Epidermal melanocyte (primary cell): ENCODE measurements around the gene MAMDC2.

ENCODE experiments used
- DNase-seq: peaks from one replicate; pipeline ENCODE4 v3.0.0; 2011; ENCODE audit warnings: low spot score; ENCODE audit not compliant: insufficient read length

The MAMDC2 gene

DNA sequence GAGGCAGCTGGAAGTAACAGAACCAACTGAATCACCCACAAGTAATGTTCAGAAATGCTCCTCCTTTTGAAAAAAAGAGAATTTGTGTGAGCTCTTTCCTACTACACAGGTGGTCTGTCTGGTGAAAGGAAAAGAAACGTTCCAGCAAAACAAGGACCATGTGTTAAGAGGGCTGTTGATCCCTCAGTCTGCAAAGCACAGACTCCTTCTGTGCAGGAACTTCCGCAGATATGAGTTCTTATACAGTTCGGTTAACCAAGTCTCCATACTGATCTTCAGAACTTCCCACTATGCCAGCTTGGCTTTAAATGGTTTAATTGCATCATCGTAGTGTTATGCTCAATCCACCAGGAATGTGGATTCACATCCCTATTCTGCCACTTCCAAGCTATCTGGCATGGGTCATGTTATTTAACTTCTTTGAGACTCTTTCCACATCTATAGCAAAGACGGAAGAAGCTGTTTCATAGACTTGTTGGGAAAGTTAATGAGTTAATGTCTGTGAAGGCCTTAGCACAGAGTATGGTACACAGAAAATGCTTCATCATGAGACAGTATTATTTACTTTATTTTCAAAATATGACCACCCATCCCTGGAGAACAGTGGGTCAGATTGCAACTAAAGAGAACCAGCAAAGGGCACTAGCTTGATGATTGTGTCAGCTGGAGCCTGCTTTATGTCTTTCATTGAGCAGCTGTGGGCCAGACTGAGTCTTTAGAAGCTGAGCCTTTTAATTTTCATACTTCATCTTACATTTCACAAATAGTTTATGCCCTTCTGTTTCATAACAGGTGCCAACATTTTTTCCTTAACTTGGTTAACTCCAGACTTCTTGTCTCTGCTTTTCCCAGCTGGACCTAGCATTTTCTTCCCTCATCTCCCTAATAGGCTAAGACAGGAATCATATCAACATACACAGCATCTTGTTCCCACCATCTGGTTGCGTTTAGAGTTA is 89.9 kb downstream of the MAMDC2 start:
- DNase-seq: no peak

DNA sequence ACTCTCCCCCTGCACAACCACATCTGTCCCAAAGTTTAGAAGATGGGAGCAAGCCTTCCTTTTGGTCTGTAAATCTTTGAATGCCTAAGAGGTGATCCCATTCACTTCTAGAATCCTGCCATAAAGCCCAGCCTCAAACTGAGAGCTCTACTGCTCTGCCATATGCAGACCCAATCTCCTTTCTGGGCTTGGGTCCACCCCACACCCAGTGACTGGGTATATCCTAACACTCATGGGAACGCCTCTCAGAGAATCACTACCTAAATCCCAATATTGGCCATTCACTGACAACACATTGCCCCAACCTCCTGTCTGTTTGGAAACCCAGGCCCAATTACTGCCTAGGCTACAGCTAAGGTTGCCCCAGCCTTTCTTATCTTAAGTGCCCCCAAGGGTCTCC is 90.7 kb downstream of the MAMDC2 start:
- no peak for DNase-seq

DNA sequence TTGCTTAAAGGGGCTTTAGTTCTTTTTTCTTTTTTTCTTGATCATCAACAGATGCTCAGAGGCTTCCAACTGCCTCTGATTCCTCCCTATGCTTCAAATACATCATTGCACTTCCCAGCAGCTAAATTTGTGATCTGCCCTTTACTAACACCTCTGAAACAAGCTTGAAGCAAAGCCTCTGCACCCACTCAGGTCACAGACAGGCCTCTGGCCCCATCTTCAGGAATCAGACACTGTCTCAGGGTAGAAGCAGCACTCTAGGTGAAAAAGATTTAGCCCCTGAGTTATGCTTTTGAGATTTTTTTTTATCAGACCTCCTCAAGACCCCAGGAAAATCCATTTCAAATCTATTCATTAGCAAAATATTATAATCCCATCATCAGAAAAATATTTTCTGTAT is 91.5 kb downstream of the MAMDC2 start:
- no peak for DNase-seq

DNA sequence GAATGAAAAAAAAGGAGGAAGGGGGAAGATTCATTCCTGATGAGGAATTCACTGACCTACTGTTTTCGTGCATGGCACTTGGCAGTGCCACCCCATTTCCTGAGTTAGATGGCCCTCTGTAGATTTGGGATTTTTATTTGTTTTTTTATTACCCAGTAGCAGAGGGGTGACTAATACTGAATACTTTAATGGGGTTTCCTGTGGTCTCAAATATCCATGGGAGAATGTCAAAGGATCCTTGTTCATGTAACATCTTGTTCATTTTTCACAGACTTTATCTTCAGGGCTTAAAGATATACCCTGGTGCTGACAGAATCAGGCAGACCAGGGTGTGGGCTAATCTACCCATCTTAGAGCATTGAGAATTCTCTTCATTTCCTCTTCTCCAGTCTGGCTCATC is 93.0 kb downstream of the MAMDC2 start:
- no peak for DNase-seq

DNA sequence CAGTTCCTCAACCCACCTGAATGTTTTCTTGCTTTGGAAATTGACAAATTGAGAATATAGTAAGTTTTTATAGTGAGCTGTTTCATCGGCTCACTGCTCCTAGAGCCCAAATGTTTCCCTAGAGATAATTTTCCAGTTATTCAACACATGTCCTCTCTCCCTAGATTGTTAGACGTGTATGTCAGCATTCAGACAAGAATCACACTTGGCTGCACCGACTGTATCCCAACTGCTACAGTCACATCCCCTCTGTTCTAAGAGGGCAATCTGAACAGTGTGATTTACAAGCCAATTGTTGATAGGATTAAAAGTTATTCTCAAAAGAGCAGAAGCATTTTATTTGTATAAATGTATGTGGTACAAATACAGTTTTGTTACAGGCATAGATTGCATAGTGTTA is 93.9 kb downstream of the MAMDC2 start:
- no peak for DNase-seq

DNA sequence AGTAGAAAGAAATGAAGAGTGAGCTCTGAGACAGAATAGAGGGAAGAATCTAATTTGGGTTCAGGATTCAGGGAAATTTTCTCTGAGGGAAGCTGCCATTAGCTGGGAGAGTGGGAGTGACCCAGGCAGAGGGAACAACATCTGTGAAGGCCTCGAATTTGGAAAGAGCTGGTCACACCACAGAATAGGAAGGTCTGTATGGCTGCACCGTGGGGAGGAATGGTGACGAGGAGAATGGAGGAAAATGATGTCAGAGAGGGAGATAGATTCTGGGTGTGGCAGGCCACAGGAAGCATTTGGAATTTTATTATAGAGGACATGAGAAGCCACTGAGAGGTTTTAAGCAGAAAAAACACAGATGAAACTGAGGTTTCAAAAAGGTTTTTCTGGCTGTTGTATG is 98.5 kb downstream of the MAMDC2 start:
- no peak for DNase-seq

DNA sequence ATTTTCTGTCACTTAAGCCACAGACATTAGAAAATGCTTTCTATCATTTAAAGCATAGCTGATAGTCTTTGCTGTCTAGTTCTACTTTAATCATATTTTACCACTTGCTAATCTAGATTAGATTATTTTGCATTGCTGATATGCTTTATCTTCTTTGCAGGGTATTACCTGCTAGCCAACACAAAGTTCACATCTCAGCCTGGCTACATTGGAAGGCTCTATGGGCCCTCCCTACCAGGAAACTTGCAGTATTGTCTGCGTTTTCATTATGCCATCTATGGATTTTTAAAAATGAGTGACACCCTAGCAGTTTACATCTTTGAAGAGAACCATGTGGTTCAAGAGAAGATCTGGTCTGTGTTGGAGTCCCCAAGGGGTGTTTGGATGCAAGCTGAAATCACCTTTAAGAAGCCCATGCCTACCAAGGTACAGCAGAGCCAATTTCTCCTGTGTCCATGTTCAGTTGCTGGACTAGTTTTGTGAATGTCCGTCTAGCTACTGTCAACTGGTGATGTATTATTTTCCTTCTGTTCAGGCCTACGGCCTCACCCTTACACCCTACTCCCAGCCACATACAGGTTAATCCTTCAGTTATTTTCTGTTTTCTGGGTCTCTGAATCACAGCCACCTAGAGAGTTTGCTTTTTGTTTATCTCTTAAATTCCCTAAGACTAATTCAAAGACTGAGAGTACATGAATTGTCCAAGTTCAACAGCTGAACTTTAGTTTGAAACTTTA is 99.9 kb downstream of the MAMDC2 start:
- no peak for DNase-seq

DNA sequence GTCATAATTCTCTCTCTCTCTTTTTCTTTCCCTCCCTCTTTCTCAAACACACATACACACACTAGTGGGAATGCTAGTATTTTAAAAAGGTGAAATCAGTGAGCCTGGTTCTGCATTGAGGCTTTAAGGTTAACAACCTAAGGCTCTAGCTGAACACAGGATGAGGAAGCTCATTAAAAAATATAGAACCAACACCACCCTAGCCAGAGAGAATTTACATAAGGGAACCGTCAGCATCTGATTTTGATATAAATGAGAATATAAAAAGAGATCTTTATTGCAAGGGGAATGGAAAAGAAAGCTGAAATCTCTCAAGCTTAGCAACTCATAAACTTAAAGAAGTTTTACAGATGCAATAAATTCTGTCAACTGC is 100.5 kb downstream of the MAMDC2 start:
- no peak for DNase-seq

DNA sequence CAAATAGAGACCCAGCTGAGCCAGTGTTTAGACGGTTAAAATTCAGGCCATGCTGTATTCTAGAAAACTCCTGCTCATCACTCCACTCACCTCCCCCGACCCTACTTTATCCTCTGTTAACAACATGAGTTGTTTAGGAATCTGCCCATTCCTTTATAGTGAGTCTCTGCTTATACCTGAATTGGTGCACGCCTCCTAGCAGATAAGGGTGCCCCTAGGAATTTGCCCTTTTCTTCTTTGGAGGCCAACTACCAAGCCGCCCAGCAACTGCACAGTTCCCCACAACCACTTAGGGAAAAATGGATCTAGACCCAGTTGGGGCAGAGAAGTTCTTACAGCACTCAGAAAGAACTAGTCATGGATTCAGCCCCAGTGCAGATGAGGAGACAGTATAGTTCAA is 102.3 kb downstream of the MAMDC2 start:
- no peak for DNase-seq

DNA sequence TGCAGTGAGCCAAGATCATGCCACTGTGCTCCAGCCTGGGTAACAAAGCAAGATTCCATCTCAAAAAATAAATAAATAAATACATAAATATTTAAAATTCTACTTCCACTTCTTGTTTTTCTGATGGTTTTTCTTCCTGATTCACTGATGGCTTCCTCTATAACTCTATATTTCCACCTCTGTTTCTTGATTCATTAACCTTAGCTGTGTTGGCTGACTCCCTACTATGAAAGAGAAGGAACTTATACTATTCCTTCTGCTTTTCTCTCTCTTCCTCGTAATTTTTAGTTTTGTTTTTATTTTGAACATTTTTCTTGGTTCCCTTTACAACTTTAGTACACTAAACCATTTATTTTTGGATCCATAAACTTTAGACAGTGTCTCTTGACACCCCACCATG is 103.5 kb downstream of the MAMDC2 start:
- no peak for DNase-seq

DNA sequence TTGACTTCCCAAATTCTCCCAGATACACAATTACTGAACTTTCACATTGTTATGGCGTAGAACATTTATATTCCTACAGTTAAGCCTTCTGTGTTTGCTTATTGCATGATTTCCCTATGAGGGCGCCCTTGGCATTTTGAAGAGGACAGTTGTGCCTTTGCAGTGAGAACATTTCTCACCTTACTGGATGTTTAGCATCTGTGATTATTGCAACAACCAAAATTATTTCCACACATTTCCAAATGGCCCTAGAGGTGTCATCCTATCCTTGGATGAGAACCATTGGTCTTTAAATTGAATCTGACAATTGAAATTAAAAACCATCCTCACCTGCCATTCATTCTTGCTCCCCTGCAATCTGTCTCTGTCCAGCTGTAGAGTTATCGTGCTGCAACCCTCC is 104.0 kb downstream of the MAMDC2 start:
- DNase-seq: no peak

DNA sequence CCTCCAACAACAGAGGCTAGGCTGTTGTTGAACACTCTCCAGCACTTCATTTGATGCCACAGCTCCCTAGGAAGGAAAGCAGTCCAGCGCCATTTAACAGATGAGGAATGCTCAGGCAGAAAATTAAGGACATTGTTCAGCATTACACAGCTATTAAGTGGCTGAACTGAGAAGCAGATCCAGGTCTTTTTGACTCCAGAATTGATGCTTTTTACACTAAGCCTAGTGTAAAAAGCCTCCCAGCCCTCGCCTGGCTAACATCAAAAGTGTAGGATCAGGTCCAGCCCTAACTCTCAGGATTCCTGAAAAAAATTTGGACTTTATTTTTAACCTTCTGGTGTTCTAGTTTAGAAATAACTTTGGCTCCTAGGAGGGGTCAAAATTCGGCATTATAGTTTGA is 108.7 kb downstream of the MAMDC2 start:
- DNase-seq: no peak

DNA sequence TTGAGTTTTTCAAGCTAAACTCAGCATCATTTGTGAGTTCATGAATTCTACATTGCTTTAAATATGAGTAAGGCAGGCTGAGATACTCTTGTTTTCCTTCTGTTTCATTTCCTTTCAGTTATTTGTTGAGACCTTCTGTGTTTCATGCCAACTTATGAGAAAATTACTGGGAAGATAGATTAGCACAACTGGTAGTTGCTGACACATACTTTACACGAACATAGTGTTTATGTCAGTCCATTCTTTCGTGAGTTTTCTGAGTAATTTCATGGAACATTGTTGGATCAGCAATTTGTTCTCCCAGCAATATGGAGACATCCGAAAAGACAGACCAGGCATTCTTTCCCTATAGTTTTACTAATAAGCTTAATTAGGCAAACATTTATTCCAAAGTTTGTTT is 113.1 kb downstream of the MAMDC2 start:
- no peak for DNase-seq

DNA sequence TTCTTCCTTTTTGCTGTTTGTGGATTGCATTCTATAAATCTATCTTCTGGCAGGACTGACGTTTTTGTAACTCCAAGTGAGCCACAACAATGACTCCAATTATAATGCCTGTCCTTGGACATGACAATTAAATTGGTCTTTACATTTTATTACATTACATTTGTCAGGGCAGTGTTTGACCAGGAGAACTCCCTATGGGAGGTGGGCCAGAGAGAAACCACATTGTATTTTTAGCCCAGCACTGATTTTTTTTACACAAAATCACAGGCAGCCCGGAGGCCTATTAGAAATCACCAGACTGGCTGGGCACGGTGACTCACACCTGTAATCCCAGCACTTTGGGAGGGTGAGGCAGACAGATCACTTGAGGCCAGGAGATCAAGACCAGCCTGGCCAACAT is 116.0 kb downstream of the MAMDC2 start:
- DNase-seq: no peak

DNA sequence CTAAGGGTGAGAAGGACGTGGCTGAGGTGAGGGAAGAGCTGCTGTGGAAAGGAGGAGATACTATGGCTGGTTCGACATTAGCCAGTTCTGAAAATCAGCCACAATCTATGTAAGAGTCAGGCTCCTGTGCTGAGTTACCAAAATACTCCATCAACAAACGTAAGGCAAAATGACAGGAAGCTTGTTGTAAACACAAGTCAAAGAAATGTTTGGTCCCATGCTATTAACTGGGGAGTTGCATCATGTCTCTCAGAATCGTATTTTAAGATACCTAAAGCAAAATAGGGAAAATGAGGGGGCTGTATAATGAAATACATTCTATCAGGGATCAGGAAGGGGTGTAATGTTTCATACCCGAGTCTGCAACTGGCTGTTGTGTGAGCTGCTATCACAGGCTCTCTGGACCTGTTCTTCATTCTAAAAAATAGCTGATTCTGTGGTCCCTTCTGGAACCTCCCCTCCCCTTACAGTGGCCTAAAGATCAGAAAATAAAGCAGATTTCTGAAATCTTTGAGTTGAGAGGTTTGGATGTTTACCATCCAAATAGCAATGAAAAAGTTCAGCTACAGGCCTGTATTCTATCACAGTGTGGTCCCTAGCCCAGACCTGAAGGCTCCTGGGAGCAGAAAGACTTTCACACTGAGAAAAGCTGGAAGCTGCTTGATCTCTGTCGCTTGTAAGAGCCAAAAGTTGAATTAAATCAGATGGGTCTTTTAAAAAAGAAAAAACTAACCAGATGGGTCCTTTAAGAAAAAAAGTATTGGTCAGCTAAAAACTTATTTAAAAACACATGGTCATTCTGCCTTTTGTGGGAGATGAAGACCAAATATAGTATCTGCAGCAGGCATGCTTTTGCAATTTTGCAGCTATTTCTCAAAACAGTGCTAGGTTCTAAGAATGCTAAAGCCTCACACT is 117.3 kb downstream of the MAMDC2 start:
- no peak for DNase-seq

DNA sequence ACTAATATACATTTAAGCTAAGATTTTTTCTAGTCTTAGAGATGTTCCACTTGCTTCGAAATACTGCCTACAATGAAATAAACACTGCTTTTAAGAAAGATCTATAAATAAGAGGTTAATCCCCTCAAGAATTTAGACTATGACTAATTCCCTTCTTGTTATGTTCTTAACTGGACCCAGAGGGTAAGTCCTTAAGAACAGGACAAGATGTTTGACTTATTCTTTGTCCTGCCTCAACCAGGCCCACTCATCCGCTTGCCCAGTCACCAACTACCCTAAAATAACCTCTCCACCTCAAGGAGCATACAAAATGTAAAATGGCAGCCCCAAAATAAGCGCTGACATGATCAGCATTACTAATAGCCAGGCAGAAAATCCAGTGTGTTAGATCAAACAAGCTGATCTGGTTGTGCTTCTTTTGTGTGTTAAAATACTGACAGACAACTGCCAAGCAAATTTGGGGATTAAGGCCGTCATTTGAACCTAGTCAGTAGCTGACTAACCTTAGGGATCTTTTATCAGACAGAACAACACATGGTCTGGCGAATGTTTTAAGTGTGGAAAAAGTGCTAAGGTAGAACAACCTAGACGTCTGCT is 121.5 kb downstream of the MAMDC2 start:
- no peak for DNase-seq

DNA sequence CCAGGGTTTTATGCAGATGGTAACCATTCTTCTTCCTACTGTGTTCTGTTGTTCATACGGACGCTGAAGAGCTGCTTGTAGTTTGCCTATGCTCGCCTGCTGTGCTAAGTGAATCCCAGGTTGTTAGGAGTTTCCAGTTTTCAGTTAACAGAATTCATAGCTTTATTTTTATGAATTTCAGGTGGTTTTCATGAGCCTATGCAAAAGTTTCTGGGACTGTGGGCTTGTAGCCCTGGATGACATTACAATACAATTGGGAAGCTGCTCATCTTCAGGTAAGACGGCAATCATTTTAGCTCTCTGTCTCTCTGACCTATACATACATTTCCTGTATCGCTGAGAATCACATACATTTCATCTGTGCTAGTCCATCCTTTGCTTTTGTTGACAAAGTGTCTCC is 124.9 kb downstream of the MAMDC2 start:
- no peak for DNase-seq

DNA sequence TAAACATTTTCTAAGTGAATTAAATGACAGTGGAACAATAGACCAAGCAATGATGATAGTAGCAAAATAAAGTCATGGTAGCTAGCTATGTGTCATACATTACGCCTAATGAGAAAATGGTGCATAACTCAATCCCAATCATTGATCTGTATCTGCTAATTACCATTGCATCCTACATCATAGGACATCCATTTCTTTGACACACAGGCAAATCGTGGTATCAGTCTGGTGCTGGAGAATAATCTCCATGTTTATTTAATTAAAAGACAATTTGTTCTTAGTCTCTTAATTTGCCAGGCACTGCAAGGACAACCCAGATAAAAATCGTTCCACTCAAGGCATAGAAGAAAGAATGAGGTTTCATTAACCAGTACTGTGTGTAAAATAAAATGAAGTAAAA is 125.6 kb downstream of the MAMDC2 start:
- DNase-seq: no peak

DNA sequence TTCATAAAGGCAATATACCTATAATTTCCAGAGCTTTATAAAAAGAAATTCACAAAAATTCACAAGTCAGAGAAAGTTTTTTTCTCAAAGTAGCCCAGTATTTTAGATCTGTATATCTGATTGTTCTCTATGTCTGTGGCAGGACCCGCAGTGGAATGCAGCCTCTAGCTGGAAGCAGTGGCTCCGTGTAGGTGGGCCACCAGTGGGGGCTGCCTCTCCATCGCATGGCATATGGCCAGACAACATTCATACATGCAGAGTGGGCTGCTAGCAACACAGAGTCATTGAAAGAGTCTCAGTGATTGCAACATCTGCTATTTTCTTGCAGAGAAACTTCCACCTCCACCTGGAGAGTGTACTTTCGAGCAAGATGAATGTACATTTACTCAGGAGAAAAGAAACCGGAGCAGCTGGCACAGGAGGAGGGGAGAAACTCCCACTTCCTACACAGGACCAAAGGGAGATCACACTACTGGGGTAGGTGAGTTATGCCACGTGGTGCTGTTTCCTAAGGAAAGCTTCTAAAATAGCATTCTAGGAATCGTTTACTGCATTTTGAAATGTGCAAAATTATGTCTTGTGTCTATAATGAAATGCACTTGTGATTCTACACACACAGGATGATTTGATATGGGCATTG is 126.6 kb downstream of the MAMDC2 start:
- no peak for DNase-seq

DNA sequence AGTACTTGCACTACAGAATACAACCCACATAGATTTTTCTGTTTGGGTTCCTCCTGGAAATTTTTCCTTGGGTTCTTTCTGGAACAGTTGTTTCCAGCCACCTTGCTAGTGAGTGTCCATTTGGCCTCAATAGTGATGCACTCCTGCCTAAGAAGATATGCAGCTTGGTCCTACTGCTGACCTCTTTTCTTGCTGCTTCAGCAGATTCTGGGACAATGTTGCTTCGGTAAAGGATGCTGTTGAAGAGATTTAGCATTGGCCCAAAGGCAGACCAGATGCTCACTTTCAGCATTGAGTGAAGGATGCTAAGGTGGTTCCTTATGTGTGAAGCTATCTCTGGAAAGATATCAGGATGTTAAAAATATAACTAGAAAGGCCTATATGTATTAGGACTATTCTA is 128.9 kb downstream of the MAMDC2 start:
- no peak for DNase-seq

DNA sequence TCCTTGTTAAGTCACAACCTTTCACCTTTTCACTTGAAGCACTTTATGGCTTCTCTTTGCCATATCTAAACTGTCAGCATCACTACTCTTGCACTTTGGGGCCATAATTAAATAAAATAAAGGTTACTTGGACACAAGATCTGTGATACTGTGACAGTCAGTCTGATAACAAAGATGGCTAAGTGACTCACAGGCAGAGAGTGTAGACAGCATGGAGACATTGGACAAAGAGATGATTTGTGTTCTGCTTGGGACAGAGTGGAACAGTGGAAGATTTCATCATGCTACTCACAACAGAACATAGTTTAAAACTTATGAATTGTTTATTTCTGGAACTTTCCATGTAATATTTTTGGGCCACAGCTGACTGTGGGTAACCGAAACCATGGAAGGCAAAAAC is 133.5 kb downstream of the MAMDC2 start:
- no peak for DNase-seq
